ENCODE results near the gene IGDCC3. TPM values are rescaled to one million over a fixed set of nuclear protein-coding genes. Genes with fewer than 3 reads are reported as not detected.

Gene IGDCC3
- total RNA-seq, result not detected in 2 replicates

DNA sequence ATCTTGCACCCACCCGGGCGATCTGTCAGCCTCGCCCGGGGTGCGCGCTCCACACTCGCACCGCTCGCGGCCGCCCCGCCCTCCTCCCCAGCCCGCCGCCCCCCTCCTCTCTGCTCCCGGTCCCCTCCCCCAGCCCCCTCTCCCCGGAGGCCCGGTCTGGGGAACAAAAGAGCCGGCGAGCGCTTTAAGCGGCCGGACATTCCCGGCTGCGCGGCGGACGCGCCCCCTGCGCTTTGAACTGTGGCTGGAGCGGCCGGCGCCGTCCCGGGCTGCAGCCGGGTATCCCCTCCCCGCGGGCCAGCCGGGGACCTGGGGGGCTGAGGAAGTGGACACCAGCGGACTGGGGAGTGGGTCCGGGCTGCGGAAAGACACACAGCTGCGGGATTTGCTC lies at the start of gene IGDCC3:
IGDCC3 (minus strand) TSS at position 27 of the 391 bp plus-strand sequence. CDS start 214 bp downstream, outside the sequence.

GRCh38 chr15:65304381-65305149 lies 73.2 kb downstream of the IGDCC3 start, which contains the start of gene RNU5B-1:
Gene RNU5B-1 (plus strand): TSS chr15:65304677.

DNA sequence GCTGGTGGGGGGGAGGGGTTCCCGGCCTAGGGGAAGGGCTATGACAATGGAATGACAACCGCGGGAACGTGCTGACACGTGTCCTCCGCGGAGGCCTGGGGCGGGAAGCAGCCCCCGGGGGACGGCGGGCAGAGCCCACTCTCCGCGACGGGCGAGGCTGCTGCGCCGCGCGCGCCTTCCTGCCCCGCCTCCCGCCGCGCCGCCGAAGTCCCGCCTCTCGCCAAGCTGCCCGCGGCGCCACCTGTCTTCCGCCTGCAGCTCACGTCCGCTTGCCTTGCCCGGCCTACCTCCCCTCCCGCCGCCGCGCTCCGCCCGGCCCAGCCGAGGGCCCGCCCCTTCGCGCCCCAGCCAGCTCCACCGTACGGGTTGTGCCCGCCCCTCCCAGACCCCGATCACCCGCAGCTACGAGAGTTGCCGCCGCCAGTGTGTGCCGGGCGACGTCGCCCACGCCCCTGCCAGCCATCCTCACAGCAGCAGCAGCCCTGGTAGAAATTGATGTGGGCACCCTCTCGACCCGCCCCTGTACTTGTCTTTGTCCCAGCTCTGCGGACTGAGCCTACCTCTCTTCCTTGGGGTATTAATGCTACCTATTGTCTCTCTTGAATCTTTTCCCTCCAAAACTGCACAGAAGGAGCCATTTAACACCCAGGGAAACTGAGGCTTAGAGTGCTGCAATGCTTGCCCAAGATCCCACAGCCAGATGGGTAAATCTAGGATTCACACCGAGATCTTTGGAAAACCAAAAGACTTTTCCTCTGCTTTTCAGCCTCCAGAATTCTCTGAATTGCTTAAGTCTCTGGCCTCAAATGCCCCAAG lies 90.9 kb downstream of the IGDCC3 start, which contains the start of gene PARP16:
PARP16 (minus strand) TSS at position 180 of the 816 bp plus-strand sequence. CDS start 457 bp downstream, outside the sequence.

Other genes starting within 250 kb of the IGDCC3 start
- gene PDCD7, start 244.2 kb downstream of the IGDCC3 start, total RNA-seq, result 12.5 and 15.0 TPM in 2 replicates
- gene CLPX, start 192.7 kb downstream of the IGDCC3 start, total RNA-seq, result 42.8 and 46.5 TPM in 2 replicates
- gene CILP, start 166.5 kb downstream of the IGDCC3 start, total RNA-seq, result 0.28 and 0.65 TPM in 2 replicates
- gene PARP16, start 91.1 kb downstream of the IGDCC3 start, total RNA-seq, result 1.8 and 2.1 TPM in 2 replicates
- not detected in 2 replicates for gene RNU5A-1, start 82.0 kb downstream of the IGDCC3 start, total RNA-seq
- gene RNU5B-1, start 73.3 kb downstream of the IGDCC3 start, total RNA-seq, result not detected in 2 replicates
- 1.2 and 1.4 TPM in 2 replicates for gene IGDCC4, start 44.9 kb upstream of the IGDCC3 start, total RNA-seq
- 34.6 and 41.6 TPM in 2 replicates for gene DPP8, start 139.7 kb upstream of the IGDCC3 start, total RNA-seq
- gene HACD3, start 152.5 kb upstream of the IGDCC3 start, total RNA-seq, result 57.0 and 83.2 TPM in 2 replicates
- gene INTS14, start 233.1 kb upstream of the IGDCC3 start, total RNA-seq, result 23.5 and 31.2 TPM in 2 replicates
- 2.4 and 3.1 TPM in 2 replicates for gene SLC24A1, start 243.9 kb upstream of the IGDCC3 start, total RNA-seq

Data from smooth muscle cell of bladder (primary cell).